ENCODE data around the gene TENT4A. TPM values are rescaled to one million over a fixed set of nuclear protein-coding genes. Genes with fewer than 3 reads are reported as not detected.

The TENT4A gene
- total RNA-seq, 1 experiment from 2014 or later: 39.3 TPM

DNA sequence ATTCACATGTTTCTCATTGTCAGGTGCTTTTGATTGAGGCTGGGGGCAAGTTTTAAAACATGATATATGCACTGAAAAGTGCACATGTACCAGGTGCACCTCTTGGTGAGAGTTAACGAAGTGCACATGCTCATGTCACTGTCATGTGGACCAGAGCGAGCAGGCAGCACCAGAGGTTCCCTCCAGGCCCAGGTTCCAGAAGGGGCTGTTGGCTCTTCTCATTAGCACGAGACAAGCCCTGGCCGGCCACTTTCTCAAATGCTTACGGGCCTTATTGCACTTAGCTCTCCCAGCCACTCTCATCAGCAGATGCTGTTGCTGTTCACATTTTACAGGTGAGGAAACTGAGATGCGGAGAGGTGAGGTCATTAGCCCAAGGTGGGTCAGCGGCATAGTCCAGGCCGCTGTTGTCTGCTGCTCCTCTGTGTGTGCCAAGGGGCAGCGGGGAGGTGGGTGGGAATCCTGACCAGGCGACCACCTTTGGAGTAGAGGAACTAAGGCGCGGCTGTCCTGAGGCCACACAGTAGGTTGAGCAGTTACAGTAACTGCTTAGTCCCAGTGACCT is 27.4 kb downstream of the TENT4A start:
- peaks cover 5% of the 10 kb centered on the region for H3K4me1 ChIP-seq (ENCODE audit: insufficient read depth, low read length)
- peaks cover 68% of the 10 kb centered on the region for H3K36me3 ChIP-seq (ENCODE audit: low read depth, low read length)
- H2AFZ ChIP-seq (ENCODE audit: low read length): no peak overlapping the region
- intact Hi-C loops (cut with micrococcal nuclease): loop anchor here (10.0 kb wide), 1 partner anchor 366 kb away; the partner anchor contains the start of gene MED10
- H3K4me2 ChIP-seq (ENCODE audit: low read length): no peak overlapping the region
- DNase-seq: no peak
- no peaks in the 10 kb centered on the region for H3F3A ChIP-seq (ENCODE audit: low read length, unreplicated experiment)
- H3K9me3 ChIP-seq (ENCODE audit: low read length): no peaks in the 10 kb centered on the region
- H3K4me3 ChIP-seq (ENCODE audit: low read length): no peak overlapping the region
- H3K79me2 ChIP-seq (ENCODE audit: low read length): peaks cover 64% of the 10 kb centered on the region
- peaks cover 17% of the 10 kb centered on the region; the same call in 1 of the 2 replicates for H4K20me1 ChIP-seq (ENCODE audit: low read length)
- H3K9ac ChIP-seq (ENCODE audit: low read length): no peak overlapping the region
- H3K27me3 ChIP-seq (ENCODE audit: low read length): no peaks in the 10 kb centered on the region
- CTCF ChIA-PET: no interaction called here
- POLR2A ChIA-PET (ENCODE audit: unreplicated experiment): no interaction called here
- TF ChIP-seq EZH2phosphoT487 (IDR thresholded peaks at IDR 0.05; ENCODE audit: borderline replicate concordance, low read length) (no peak), EZH2 (IDR thresholded peaks at IDR 0.05; ENCODE audit: low read length, unreplicated experiment) (no peak)
- TF ChIP-seq, protein P1, sequence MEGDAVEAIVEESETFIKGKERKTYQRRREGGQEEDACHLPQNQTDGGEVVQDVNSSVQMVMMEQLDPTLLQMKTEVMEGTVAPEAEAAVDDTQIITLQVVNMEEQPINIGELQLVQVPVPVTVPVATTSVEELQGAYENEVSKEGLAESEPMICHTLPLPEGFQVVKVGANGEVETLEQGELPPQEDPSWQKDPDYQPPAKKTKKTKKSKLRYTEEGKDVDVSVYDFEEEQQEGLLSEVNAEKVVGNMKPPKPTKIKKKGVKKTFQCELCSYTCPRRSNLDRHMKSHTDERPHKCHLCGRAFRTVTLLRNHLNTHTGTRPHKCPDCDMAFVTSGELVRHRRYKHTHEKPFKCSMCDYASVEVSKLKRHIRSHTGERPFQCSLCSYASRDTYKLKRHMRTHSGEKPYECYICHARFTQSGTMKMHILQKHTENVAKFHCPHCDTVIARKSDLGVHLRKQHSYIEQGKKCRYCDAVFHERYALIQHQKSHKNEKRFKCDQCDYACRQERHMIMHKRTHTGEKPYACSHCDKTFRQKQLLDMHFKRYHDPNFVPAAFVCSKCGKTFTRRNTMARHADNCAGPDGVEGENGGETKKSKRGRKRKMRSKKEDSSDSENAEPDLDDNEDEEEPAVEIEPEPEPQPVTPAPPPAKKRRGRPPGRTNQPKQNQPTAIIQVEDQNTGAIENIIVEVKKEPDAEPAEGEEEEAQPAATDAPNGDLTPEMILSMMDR (conservative IDR thresholded peaks at IDR 0.05; ENCODE audit: low read depth, low read length): no peak
- H3K27ac ChIP-seq (ENCODE audit: low read length): no peak overlapping the region
- BruUV-seq (replicated peaks): no TSS peak
- H3K9me2 ChIP-seq (replicated peaks; ENCODE audit: low read length): no peaks in the 10 kb centered on the region
- no peak for ATAC-seq

DNA sequence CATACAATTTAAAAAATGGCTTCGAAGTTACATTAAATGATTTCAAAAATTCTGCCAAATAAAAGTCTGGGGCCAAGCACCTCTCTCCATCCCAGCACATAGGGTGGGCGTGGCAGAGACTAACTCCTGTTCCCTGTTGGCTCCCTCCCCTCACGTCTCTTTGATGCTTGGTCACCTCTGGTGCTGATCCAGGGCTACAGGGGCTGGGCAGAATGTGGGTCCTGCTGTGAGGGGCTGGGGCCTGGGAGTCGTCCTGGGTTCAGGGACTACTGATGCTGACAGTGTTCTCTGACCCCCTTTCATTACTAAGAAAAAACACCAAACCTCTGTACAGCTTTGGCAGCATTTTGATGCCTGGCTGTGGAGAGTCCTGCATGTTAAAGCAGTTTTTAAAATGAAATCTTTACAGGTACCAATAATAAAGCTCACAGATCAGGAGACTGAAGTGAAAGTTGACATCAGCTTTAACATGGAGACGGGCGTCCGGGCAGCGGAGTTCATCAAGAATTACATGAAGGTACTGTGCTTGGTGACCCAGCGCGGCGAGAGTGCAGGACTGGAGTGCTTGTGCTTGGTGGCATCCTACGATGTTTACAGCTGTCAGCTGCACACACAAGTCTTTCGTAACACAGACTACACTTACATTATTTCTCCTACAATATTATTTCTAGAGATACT is 29.0 kb downstream of the TENT4A start:
- no TSS peak for BruUV-seq (replicated peaks)
- Histone ChIP-seq H3K36me3 (ENCODE audit: low read depth, low read length) (peaks cover 83% of the 10 kb centered on the region), H3K27me3 (ENCODE audit: low read length) (no peaks in the 10 kb centered on the region), H3F3A (ENCODE audit: low read length, unreplicated experiment) (no peaks in the 10 kb centered on the region), H4K20me1 (ENCODE audit: low read length) (peaks cover 16% of the 10 kb centered on the region; the same call in 1 of the 2 replicates), H3K4me2 (ENCODE audit: low read length) (no peak overlapping the region), H3K9ac (ENCODE audit: low read length) (no peak overlapping the region), H3K4me1 (ENCODE audit: insufficient read depth, low read length) (peaks cover 5% of the 10 kb centered on the region), H2AFZ (ENCODE audit: low read length) (no peak overlapping the region), H3K79me2 (ENCODE audit: low read length) (peaks cover 63% of the 10 kb centered on the region), H3K27ac (ENCODE audit: low read length) (no peak overlapping the region), H3K9me2 (replicated peaks; ENCODE audit: low read length) (no peaks in the 10 kb centered on the region), H3K9me3 (ENCODE audit: low read length) (no peaks in the 10 kb centered on the region), H3K4me3 (ENCODE audit: low read length) (no peak overlapping the region)
- ATAC-seq (no peak), DNase-seq (no peak)
- intact Hi-C loops (cut with micrococcal nuclease): loop anchor here (10.0 kb wide), 1 partner anchor 367 kb away; the partner anchor contains the start of gene MED10
- ChIA-PET POLR2A (ENCODE audit: unreplicated experiment) (no interaction called here), CTCF (no interaction called here)
- TF ChIP-seq EZH2 (IDR thresholded peaks at IDR 0.05; ENCODE audit: low read length, unreplicated experiment) (no peak), EZH2phosphoT487 (IDR thresholded peaks at IDR 0.05; ENCODE audit: borderline replicate concordance, low read length) (no peak)
- TF ChIP-seq, protein P1 (conservative IDR thresholded peaks at IDR 0.05; ENCODE audit: low read depth, low read length): no peak

DNA sequence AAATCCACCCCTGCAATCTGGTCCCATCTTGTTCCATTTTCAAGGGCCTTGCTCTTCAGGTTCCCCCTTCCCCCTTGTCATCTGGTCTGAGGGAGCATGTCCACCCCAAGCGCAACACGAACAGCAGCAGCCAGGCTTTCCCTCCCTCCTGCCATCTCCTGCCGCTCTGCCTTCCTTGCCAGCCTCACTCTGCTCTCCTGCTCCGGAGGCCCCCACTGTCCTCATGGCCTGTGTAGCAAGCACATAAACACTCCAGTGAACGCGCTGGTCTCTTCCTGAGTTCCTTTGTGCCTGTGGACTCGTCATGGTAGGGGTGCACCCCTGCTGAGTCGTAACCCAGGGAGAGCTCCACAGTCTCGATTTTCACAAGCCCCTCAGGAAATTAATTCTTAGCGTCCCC is 29.9 kb downstream of the TENT4A start:
- H2AFZ ChIP-seq (ENCODE audit: low read length): no peak overlapping the region
- H3F3A ChIP-seq (ENCODE audit: low read length, unreplicated experiment): no peaks in the 10 kb centered on the region
- H3K9ac ChIP-seq (ENCODE audit: low read length): no peak overlapping the region
- intact Hi-C loops (cut with micrococcal nuclease): loop anchor here (10.0 kb wide), 1 partner anchor 368 kb away; the partner anchor contains the start of gene MED10
- no peaks in the 10 kb centered on the region for H3K9me3 ChIP-seq (ENCODE audit: low read length)
- no TSS peak for BruUV-seq (replicated peaks)
- no peaks in the 10 kb centered on the region for H3K9me2 ChIP-seq (replicated peaks; ENCODE audit: low read length)
- no peak overlapping the region for H3K4me3 ChIP-seq (ENCODE audit: low read length)
- H3K79me2 ChIP-seq (ENCODE audit: low read length): peaks cover 63% of the 10 kb centered on the region
- TF ChIP-seq EZH2phosphoT487 (IDR thresholded peaks at IDR 0.05; ENCODE audit: borderline replicate concordance, low read length) (no peak), EZH2 (IDR thresholded peaks at IDR 0.05; ENCODE audit: low read length, unreplicated experiment) (no peak)
- TF ChIP-seq, protein P1 (conservative IDR thresholded peaks at IDR 0.05; ENCODE audit: low read depth, low read length): no peak
- DNase-seq: no peak
- H3K4me1 ChIP-seq (ENCODE audit: insufficient read depth, low read length): peaks cover 5% of the 10 kb centered on the region
- POLR2A ChIA-PET (ENCODE audit: unreplicated experiment): no interaction called here
- H3K27me3 ChIP-seq (ENCODE audit: low read length): no peaks in the 10 kb centered on the region
- H4K20me1 ChIP-seq (ENCODE audit: low read length): peaks cover 22% of the 10 kb centered on the region; the same call in 1 of the 2 replicates
- peaks cover 83% of the 10 kb centered on the region for H3K36me3 ChIP-seq (ENCODE audit: low read depth, low read length)
- CTCF ChIA-PET: no interaction called here
- H3K27ac ChIP-seq (ENCODE audit: low read length): no peak overlapping the region
- ATAC-seq: no peak
- no peak overlapping the region for H3K4me2 ChIP-seq (ENCODE audit: low read length)

Measured in PC-3 (cell line).